Gastrocnemius medialis (tissue), 4 donors: ENCODE data around the gene LAMB3. TPM values are rescaled to one million over a fixed set of nuclear protein-coding genes. Genes with fewer than 3 reads are reported as not detected.

Experiments used
- ATAC-seq, 2 donors: fragments of 150-250 bp; one replicate each; pipeline ENCODE4 v1.9.1; 2016
- DNase-seq, 2 donors: peaks; one replicate each; pipeline ENCODE4 v3.0.0-alpha.2; 2019
- H3K27ac ChIP-seq, 4 donors: fragments of 200-600 bp; sonication (generic); 1 replicate in 1 of 4; 2 replicates in 3 of 4; pipeline ENCODE4 v1.5.1; 2016 to 2018; ENCODE audit warnings: mild to moderate bottlenecking in 2 of 4, moderate library complexity in 1 of 4
- H3K27me3 ChIP-seq, 3 donors: fragments of 200-600 bp; sonication (generic) in 2 of 3; 1 replicate in 1 of 3; 2 replicates in 2 of 3; pipeline versions ENCODE4 v1.5.1 to v1.6.0; 2016 to 2019; ENCODE audit warnings: mild to moderate bottlenecking in 1 of 3, moderate library complexity in 1 of 3
- H3K36me3 ChIP-seq, 2 donors: fragments of 200-600 bp; sonication (generic) in 1 of 2; one replicate each; pipeline ENCODE4 v1.5.1; 2017 to 2018
- H3K4me1 ChIP-seq, 2 donors: fragments of 200-600 bp; sonication (generic) in 1 of 2; one replicate each; pipeline ENCODE4 v1.5.1; 2016 to 2017; ENCODE audit warnings: mild to moderate bottlenecking in 2 of 2
- H3K4me3 ChIP-seq, 4 donors: fragments of 200-600 bp; sonication (generic) in 3 of 4; 1 replicate in 1 of 4; 2 replicates in 3 of 4; pipeline ENCODE4 v1.5.1; 2016 to 2019; ENCODE audit warnings: mild to moderate bottlenecking in 2 of 4
- H3K9me3 ChIP-seq, 3 donors: fragments of 200-600 bp; sonication (generic) in 2 of 3; 1 replicate in 1 of 3; 2 replicates in 2 of 3; pipeline ENCODE4 v1.5.1; 2016 to 2019
- POLR2A ChIP-seq, 2 donors: fragments of 450-650 bp; IDR thresholded peaks; one replicate each; pipeline ENCODE4 v1.6.1; 2017; ENCODE audit warnings: antibody characterized with exemption in 2 of 2, mild to moderate bottlenecking in 2 of 2, moderate library complexity in 2 of 2
- in situ Hi-C, 4 donors: fragments of 200-750 bp; cut with MboI; loops; one replicate each; pipeline versions ENCODE4 v1.15.0 to v1.8.0; 2017; ENCODE audit warnings: low sequenced_read_pairs in 4 of 4
- intact Hi-C: fragments of 100-400 bp; cut with DNase I; formaldehyde crosslinking; loops from one replicate; pipeline ENCODE4 v1.15.1; 2023; ENCODE audit warnings: low total_unique reads
- total RNA-seq, 4 donors: library from RNA; depleted of rRNA; stranded (reverse); fragments of >200 nt; gene quantifications; one replicate each; pipeline versions ENCODE4 v1.1.0 to v1.2.3, GENCODE V29; 2016
- TF ChIP-seq, protein P1 (sequence below), 5 experiments: fragments of 450-650 bp in 3 of 5; fragments of 200-600 bp in 2 of 5; sonication (generic) in 2 of 5; IDR thresholded peaks in 4 of 5; conservative IDR thresholded peaks in 1 of 5; 1 replicate in 4 of 5; 2 replicates in 1 of 5; pipeline ENCODE4 v1.5.1; 2016 to 2019; ENCODE audit warnings: antibody characterized with exemption in 5 of 5, mild to moderate bottlenecking in 3 of 5, moderate library complexity in 3 of 5

Gene LAMB3
- total RNA-seq, 4 donors from 2014 or later: 0.61 to 1.9 (median 0.72) TPM

DNA sequence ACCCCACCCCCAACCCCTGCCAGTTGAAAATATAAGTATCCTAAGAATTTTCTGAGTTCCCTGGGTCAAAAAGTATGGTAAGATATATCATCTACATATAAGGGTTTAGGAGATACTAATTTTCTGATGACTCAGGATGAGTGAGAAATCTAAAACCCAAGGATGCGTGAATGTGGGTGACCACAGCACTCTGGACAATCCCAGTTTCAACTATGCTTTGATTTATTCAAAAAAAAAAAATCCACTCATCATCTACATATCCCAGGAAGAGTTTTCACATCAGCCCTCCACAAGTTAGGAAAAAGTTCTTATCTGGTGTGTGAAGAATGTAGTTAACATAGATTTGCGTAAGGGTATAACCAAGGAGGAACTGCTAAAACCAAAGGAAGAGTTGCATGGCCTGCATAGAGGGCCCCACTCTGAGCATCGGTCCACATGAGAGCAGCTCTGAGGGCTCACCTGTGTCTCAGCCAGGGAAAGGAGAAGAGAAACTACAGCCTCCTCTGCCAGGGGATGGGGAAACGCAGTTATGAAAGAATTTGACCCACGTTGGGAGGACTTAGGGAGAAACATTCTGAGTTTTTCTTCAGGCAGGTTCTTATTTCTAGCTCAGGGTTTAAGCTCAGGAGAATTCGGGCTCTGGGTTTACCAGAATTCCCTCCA lies 18.8 kb downstream of the LAMB3 start:
- in situ Hi-C loops (loop anchor here in 3 of 4 donors (10.0 kb wide), 2 partner anchors 51 to 59 kb away; no protein-coding TSS in a partner anchor), intact Hi-C loops (no loop called here)
- Histone ChIP-seq H3K4me1 (peaks cover 25 to 38% of the 10 kb centered on the region in 2 donors), H3K36me3 (no peaks in the 10 kb centered on the region), H3K4me3 (no peak overlapping the region), H3K9me3 (no peaks in the 10 kb centered on the region), H3K27ac (no peak overlapping the region), H3K27me3 (no peaks in the 10 kb centered on the region)
- ATAC-seq: no peak
- no peak for DNase-seq
- TF ChIP-seq POLR2A (IDR thresholded peaks at IDR 0.05): no peak
- TF ChIP-seq, protein P1, sequence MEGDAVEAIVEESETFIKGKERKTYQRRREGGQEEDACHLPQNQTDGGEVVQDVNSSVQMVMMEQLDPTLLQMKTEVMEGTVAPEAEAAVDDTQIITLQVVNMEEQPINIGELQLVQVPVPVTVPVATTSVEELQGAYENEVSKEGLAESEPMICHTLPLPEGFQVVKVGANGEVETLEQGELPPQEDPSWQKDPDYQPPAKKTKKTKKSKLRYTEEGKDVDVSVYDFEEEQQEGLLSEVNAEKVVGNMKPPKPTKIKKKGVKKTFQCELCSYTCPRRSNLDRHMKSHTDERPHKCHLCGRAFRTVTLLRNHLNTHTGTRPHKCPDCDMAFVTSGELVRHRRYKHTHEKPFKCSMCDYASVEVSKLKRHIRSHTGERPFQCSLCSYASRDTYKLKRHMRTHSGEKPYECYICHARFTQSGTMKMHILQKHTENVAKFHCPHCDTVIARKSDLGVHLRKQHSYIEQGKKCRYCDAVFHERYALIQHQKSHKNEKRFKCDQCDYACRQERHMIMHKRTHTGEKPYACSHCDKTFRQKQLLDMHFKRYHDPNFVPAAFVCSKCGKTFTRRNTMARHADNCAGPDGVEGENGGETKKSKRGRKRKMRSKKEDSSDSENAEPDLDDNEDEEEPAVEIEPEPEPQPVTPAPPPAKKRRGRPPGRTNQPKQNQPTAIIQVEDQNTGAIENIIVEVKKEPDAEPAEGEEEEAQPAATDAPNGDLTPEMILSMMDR (IDR thresholded peaks at IDR 0.05 in 4 of 5, conservative IDR thresholded peaks at IDR 0.05 in 1 of 5): no peak

DNA sequence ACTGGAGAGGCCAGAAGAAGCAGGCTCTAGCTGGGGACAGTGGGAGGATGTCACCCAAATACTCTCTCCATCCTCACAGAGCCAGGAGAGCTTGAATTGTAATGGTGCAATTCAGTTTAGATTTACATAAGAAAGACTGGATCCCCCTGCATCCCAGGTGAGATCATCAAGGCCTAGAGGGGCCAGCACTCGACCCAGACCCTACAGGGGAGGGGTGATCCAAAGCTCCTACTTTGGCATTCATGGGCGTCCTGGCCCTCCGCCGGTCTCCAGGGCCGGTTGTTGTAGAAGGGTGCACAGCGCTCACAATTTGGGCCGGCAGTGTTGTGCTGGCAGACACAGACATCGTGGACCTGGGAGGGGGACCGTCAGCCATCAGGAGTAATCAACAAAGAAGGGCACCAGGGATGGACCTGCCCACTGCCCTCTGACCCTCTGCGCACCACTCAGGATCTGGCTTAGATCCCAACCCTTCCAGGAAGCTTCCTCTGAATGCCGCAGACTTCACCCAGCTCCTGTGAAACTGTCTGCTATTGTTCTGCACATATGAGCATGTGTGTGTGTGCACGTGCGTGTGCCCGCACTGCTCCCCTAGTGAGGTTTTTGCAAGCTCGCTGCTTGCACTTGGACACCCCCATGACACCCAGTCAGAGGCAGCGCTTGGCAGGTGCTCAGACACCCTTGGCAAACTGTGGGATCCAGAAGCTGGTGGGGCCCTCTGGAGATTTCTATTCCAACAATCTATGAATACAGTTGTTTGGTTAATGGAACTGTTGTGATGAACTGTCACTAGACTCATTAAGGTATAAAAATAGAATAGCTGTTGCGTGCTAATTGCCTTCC lies 21.6 kb downstream of the LAMB3 start:
- intact Hi-C loops: no loop called here
- no peak for ATAC-seq
- H3K4me1 ChIP-seq: peaks cover 40 to 43% of the 10 kb centered on the region in 2 donors

DNA sequence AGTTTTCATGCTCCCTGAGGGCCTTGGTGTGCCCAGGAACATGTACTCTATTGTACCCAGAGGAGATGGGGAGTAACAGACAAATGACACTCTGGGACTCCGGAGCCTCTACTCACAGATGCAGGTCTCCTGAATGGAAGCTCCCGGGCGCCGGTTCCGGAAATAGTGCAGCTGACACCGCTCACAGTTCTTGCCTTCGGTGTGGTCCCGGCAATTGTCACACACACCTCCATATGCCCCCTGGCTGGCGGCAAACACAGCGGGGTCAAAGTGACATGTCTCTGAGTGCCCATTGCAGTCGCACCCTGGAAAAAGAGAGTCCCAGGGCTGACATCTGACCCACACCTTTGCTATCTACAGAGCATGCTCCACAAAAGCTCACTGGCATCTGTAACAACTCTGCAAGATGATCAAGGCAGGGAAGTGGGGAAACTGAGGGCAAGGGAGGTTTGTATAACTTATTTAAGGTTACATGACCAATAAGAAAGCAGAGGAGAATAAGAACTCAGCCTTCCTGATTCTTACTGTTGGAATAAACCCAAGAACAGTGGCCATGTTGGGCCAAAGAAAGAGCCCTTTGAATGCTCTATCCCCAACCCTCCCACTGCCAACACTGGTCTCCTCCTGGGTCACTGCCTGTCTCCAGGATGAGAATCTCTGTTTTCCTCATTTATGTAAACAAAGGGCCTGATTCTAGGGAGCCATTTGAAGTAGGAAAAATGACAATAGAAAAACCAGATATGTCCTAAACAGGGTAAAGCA lies 22.4 kb downstream of the LAMB3 start:
- Histone ChIP-seq H3K36me3 (no peaks in the 10 kb centered on the region), H3K4me1 (peaks cover 47 to 49% of the 10 kb centered on the region in 2 donors), H3K9me3 (no peaks in the 10 kb centered on the region), H3K27ac (peak overlapping the region; percentile 6 to 64 (median 41)), H3K27me3 (no peaks in the 10 kb centered on the region), H3K4me3 (no peak overlapping the region)
- TF ChIP-seq, protein P1 (IDR thresholded peaks at IDR 0.05 in 4 of 5, conservative IDR thresholded peaks at IDR 0.05 in 1 of 5): no peak
- no peak for TF ChIP-seq POLR2A (IDR thresholded peaks at IDR 0.05)
- ATAC-seq (no peak), DNase-seq (no peak)
- in situ Hi-C loops: loop anchor here in 3 of 4 donors (10.0 kb wide), 3 partner anchors 55 to 65 kb away; no protein-coding TSS in a partner anchor
- intact Hi-C loops: no loop called here

More for the DNA sequence above, 21.6 kb downstream of the LAMB3 start:
- Histone ChIP-seq H3K27me3 (no peaks in the 10 kb centered on the region), H3K36me3 (no peaks in the 10 kb centered on the region), H3K27ac (peak overlapping the region; percentile 30 to 64 (median 41)), H3K9me3 (no peaks in the 10 kb centered on the region), H3K4me3 (no peak overlapping the region)
- in situ Hi-C loops: loop anchor here in 3 of 4 donors (10.0 kb wide), 2 partner anchors 54 to 56 kb away; no protein-coding TSS in a partner anchor
- DNase-seq: no peak
- TF ChIP-seq, protein P1 (IDR thresholded peaks at IDR 0.05 in 4 of 5, conservative IDR thresholded peaks at IDR 0.05 in 1 of 5): no peak
- TF ChIP-seq POLR2A (IDR thresholded peaks at IDR 0.05): no peak

DNA sequence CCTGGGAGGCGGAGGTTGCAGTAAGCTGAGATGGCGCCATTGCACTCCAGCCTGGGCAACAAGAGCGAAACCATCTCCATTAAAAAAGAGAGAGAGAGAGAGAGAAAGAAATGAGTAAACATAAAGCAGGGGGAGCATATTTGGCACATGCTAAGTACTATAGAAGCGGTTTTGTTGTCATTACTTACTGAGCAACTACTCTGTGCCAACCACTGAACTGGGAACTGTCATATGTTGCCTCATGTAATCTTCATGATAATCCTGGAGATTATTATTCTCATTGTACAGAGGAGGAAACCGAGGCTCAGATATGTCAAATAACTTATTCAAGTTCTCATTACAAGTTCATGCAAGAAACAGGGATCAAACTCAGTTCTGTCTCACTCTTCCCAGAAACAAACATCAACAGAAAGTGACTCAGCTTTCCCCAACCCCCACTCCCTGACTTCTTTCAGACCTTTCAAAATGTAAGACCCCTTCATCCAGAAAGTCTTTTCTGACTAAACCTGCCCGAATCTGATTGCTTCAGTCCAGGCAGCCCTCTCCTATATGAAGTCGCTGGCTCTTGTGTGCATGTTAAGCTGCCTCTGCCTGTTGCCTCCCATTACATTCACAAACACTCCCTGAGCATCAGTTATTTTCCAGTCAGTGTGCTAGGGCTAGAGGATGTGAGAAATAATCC lies 23.5 kb downstream of the LAMB3 start:
- H3K4me1 ChIP-seq: peaks cover 57 to 59% of the 10 kb centered on the region in 2 donors
- ATAC-seq (no peak), DNase-seq (no peak)
- no peaks in the 10 kb centered on the region for H3K9me3 ChIP-seq
- intact Hi-C loops (no loop called here), in situ Hi-C loops (loop anchor here in 1 of 4 donors (10.0 kb wide), 1 partner anchor 64 kb away; no protein-coding TSS in a partner anchor)
- H3K36me3 ChIP-seq: no peaks in the 10 kb centered on the region
- H3K4me3 ChIP-seq: no peak overlapping the region
- H3K27ac ChIP-seq: peak overlapping the region in 2 of 4 donors; percentile 83 to 94
- TF ChIP-seq POLR2A (IDR thresholded peaks at IDR 0.05): no peak
- TF ChIP-seq, protein P1 (IDR thresholded peaks at IDR 0.05 in 4 of 5, conservative IDR thresholded peaks at IDR 0.05 in 1 of 5): no peak
- no peaks in the 10 kb centered on the region for H3K27me3 ChIP-seq
